Neural progenitor cell (in vitro differentiated cells): ENCODE data around the gene SLX9. TPM values are rescaled to one million over a fixed set of nuclear protein-coding genes. Genes with fewer than 3 reads are reported as not detected.

ENCODE experiments used
- DNase-seq: peaks from one replicate; pipeline ENCODE4 v3.0.0-alpha.2; 2016; ENCODE audit warnings: low spot score
- H2AFZ ChIP-seq: fragments of 200-600 bp; sonication (generic); replicated peaks from 2 replicates; pipeline ENCODE4 v1.6.1; 2016; ENCODE audit warnings: antibody characterized with exemption
- H3F3A ChIP-seq: fragments of 200-600 bp; sonication (generic); 2 replicates; pipeline ENCODE4 v1.6.1; 2016; ENCODE audit warnings: antibody characterized with exemption, low read depth
- H3K27ac ChIP-seq: fragments of 200-600 bp; sonication (generic); 2 replicates; pipeline ENCODE4 v1.5.1; 2016; ENCODE audit warnings: mild to moderate bottlenecking
- H3K27me3 ChIP-seq: fragments of 200-600 bp; sonication (generic); 2 replicates; pipeline ENCODE4 v1.6.1; 2016; ENCODE audit warnings: mild to moderate bottlenecking, moderate library complexity
- H3K36me3 ChIP-seq: fragments of 200-600 bp; sonication (generic); 2 replicates; pipeline ENCODE4 v1.5.1; 2016
- H3K4me1 ChIP-seq: fragments of 200-600 bp; sonication (generic); 2 replicates; pipeline ENCODE4 v1.6.1; 2016; ENCODE audit warnings: mixed run types
- H3K4me2 ChIP-seq: fragments of 200-600 bp; sonication (generic); 2 replicates; pipeline ENCODE4 v1.6.1; 2016
- H3K4me3 ChIP-seq: fragments of 200-600 bp; sonication (generic); 2 replicates; pipeline ENCODE4 v1.5.1; 2016
- H3K79me2 ChIP-seq: fragments of 200-600 bp; sonication (generic); 2 replicates; pipeline ENCODE4 v1.6.1; 2016; ENCODE audit warnings: low read depth
- H3K9ac ChIP-seq: fragments of 200-600 bp; sonication (generic); 2 replicates; pipeline ENCODE4 v1.6.1; 2016
- H3K9me3 ChIP-seq: fragments of 200-600 bp; sonication (generic); 2 replicates; pipeline ENCODE4 v1.5.1; 2016; ENCODE audit warnings: low read depth
- H4K20me1 ChIP-seq: fragments of 200-600 bp; sonication (generic); 2 replicates; pipeline ENCODE4 v1.6.1; 2016; ENCODE audit warnings: low read depth
- H3K27ac Mint-ChIP-seq: 3 replicates; pipeline ENCODE4 v1.8.0; 2021; ENCODE audit warnings: mixed read lengths
- H3K27me3 Mint-ChIP-seq: 2 replicates; pipeline ENCODE4 v1.8.0; 2022; ENCODE audit warnings: low read depth, mild to moderate bottlenecking, inconsistent platforms, moderate library complexity, mixed read lengths; ENCODE audit not compliant: insufficient read depth
- H3K36me3 Mint-ChIP-seq: 3 replicates; pipeline ENCODE4 v1.8.0; 2021; ENCODE audit warnings: mixed read lengths
- H3K4me1 Mint-ChIP-seq: 3 replicates; pipeline ENCODE4 v1.8.0; 2021; ENCODE audit warnings: mixed read lengths
- H3K4me3 Mint-ChIP-seq: 3 replicates; pipeline ENCODE4 v1.8.0; 2021; ENCODE audit warnings: mild to moderate bottlenecking, moderate library complexity, mixed read lengths
- H3K9me3 Mint-ChIP-seq: 3 replicates; pipeline ENCODE4 v1.8.0; 2020; ENCODE audit warnings: mixed read lengths
- CTCF ChIP-seq: fragments of 200-600 bp; sonication (generic); IDR thresholded peaks from 2 replicates; pipeline ENCODE4 v1.5.1; 2017; ENCODE audit warnings: antibody characterized with exemption, mild to moderate bottlenecking
- EZH2 ChIP-seq: fragments of 200-600 bp; sonication (generic); IDR thresholded peaks from 2 replicates; pipeline ENCODE4 v1.6.1; 2017; ENCODE audit warnings: antibody characterized with exemption, mild to moderate bottlenecking, moderate library complexity
- EZH2phosphoT487 ChIP-seq: fragments of 200-600 bp; sonication (generic); IDR thresholded peaks from 2 replicates; pipeline ENCODE4 v1.6.1; 2017; ENCODE audit warnings: antibody characterized with exemption
- total RNA-seq: library from RNA; depleted of rRNA; stranded (reverse); fragments of >200 nt; gene quantifications from 2 replicates; pipeline ENCODE4 v1.2.3, GENCODE V29; 2015; ENCODE audit warnings: low replicate concordance

Gene SLX9
- total RNA-seq, 1 donor from 2014 or later = 4.7 TPM

DNA sequence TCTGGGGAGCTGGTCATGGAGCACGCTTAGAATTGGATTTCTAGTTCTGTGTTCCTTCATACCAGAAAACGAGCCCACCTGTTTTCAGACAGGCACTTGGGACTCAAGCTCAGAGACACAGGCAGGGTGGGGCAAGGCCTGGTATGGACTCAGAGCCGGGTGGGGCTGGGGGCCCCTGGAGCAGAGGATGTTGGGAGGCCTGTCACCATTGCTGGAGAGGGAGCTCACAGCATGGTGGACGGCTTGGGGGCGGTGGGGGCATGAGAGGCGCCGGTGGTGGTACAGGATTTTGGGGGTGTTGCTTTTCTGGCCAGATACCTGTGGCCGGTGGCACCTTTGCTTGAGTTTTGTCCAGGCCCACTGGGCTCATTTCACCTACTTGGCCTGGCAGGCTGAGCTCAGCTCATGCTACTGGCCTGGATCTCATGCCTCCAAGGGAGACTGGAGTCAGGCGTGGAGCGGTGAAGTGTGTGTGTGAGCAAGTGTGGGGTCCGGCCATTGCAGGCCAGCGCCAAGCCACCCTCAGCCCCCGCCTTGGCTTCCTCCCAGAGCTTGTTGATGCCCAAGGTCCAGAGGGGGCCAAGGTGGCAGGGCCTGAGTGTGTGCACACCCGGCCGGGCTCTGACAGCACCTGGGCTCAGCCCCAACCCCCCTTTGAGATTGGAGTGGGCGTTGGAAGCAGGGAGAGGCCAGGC, 8.7 kb downstream of the SLX9 start:
- Mint-ChIP-seq H3K36me3 (peaks cover 13% of the 10 kb centered on the region), H3K27ac (no peak overlapping the region), H3K9me3 (no peaks in the 10 kb centered on the region), H3K4me1 (no peaks in the 10 kb centered on the region), H3K4me3 (no peak overlapping the region), H3K27me3 (peaks cover 5% of the 10 kb centered on the region)
- H3K36me3 ChIP-seq = no peaks in the 10 kb centered on the region
- H3K9ac ChIP-seq = no peak overlapping the region
- H4K20me1 ChIP-seq = peaks cover 85% of the 10 kb centered on the region
- no peak for DNase-seq
- no peaks in the 10 kb centered on the region for H3K4me1 ChIP-seq
- no peaks in the 10 kb centered on the region for H3K27me3 ChIP-seq
- H3K4me2 ChIP-seq = no peak overlapping the region
- no peak overlapping the region for H2AFZ ChIP-seq
- H3K27ac ChIP-seq = no peak overlapping the region
- no peak overlapping the region for H3K4me3 ChIP-seq
- H3K79me2 ChIP-seq = peaks cover 58% of the 10 kb centered on the region
- no peaks in the 10 kb centered on the region for H3F3A ChIP-seq
- TF ChIP-seq EZH2phosphoT487 (no peak), CTCF (no peak), EZH2 (no peak)
- no peaks in the 10 kb centered on the region for H3K9me3 ChIP-seq

GRCh38 chr21:44949161-44949778, 9.4 kb downstream of the SLX9 start:
- DNase-seq = no peak
- Histone ChIP-seq H3K79me2 (peaks cover 58% of the 10 kb centered on the region), H2AFZ (no peak overlapping the region)

GRCh38 chr21:44949779-44950198, 10.0 kb downstream of the SLX9 start:
- Histone ChIP-seq H3K9ac (no peak overlapping the region), H3K36me3 (no peaks in the 10 kb centered on the region), H3K4me3 (no peak overlapping the region), H2AFZ (no peak overlapping the region), H3K4me1 (no peaks in the 10 kb centered on the region), H4K20me1 (peaks cover 83% of the 10 kb centered on the region), H3F3A (no peaks in the 10 kb centered on the region), H3K79me2 (peaks cover 58% of the 10 kb centered on the region), H3K27ac (no peak overlapping the region), H3K4me2 (no peak overlapping the region), H3K27me3 (no peaks in the 10 kb centered on the region), H3K9me3 (no peaks in the 10 kb centered on the region)
- H3K27me3 Mint-ChIP-seq = peaks cover 4% of the 10 kb centered on the region
- H3K36me3 Mint-ChIP-seq = peaks cover 8% of the 10 kb centered on the region
- peaks cover 5% of the 10 kb centered on the region for H3K4me1 Mint-ChIP-seq
- no peak overlapping the region for H3K27ac Mint-ChIP-seq
- TF ChIP-seq EZH2phosphoT487 (no peak), CTCF (peak; percentile 90)
- no peaks in the 10 kb centered on the region for H3K9me3 Mint-ChIP-seq
- H3K4me3 Mint-ChIP-seq = no peak overlapping the region
- DNase-seq = peak; percentile 90

More at GRCh38 chr21:44949161-44949778, 9.4 kb downstream of the SLX9 start:
- H3K4me3 Mint-ChIP-seq = no peak overlapping the region
- no peak overlapping the region for H3K4me3 ChIP-seq
- H3K4me1 Mint-ChIP-seq = peaks cover 2% of the 10 kb centered on the region
- no peaks in the 10 kb centered on the region for H3K9me3 ChIP-seq
- no peaks in the 10 kb centered on the region for H3K27me3 ChIP-seq
- no peak overlapping the region for H3K9ac ChIP-seq
- H3K36me3 ChIP-seq = no peaks in the 10 kb centered on the region
- no peaks in the 10 kb centered on the region for H3K4me1 ChIP-seq
- H3K27me3 Mint-ChIP-seq = peaks cover 5% of the 10 kb centered on the region
- no peaks in the 10 kb centered on the region for H3K9me3 Mint-ChIP-seq
- peaks cover 12% of the 10 kb centered on the region for H3K36me3 Mint-ChIP-seq
- TF ChIP-seq EZH2phosphoT487 = no peak
- no peak for TF ChIP-seq CTCF
- TF ChIP-seq EZH2 = no peak
- no peak overlapping the region for H3K4me2 ChIP-seq
- H4K20me1 ChIP-seq = peaks cover 82% of the 10 kb centered on the region
- H3K27ac ChIP-seq = no peak overlapping the region
- no peak overlapping the region for H3K27ac Mint-ChIP-seq
- no peaks in the 10 kb centered on the region for H3F3A ChIP-seq
